Endothelial cell (in vitro differentiated cells): Measurements from ENCODE around the gene INPP5J. TPM values are rescaled to one million over a fixed set of nuclear protein-coding genes. Genes with fewer than 3 reads are reported as not detected.

Experiments
- DNase-seq: peaks from one replicate; pipeline ENCODE4 v3.0.0; 2021; ENCODE audit warnings: low spot score
- H3K27ac Mint-ChIP-seq: one replicate; pipeline ENCODE4 v1.8.0; 2021; ENCODE audit warnings: mixed read lengths, inconsistent platforms; ENCODE audit not compliant: unreplicated experiment
- H3K27me3 Mint-ChIP-seq: one replicate; pipeline ENCODE4 v1.8.0; 2021; ENCODE audit warnings: mild to moderate bottlenecking, moderate library complexity, mixed read lengths, inconsistent platforms; ENCODE audit not compliant: unreplicated experiment
- H3K36me3 Mint-ChIP-seq: one replicate; pipeline ENCODE4 v1.8.0; 2021; ENCODE audit warnings: mild to moderate bottlenecking, low read depth, mixed read lengths, inconsistent platforms; ENCODE audit not compliant: unreplicated experiment
- H3K4me1 Mint-ChIP-seq: one replicate; pipeline ENCODE4 v1.8.0; 2021; ENCODE audit warnings: mild to moderate bottlenecking, mixed read lengths, inconsistent platforms; ENCODE audit not compliant: unreplicated experiment
- H3K4me3 Mint-ChIP-seq: one replicate; pipeline ENCODE4 v1.8.0; 2021; ENCODE audit warnings: mild to moderate bottlenecking, mixed read lengths, inconsistent platforms; ENCODE audit not compliant: unreplicated experiment
- H3K9me3 Mint-ChIP-seq: one replicate; pipeline ENCODE4 v1.8.0; 2021; ENCODE audit warnings: mixed read lengths, inconsistent platforms; ENCODE audit not compliant: unreplicated experiment
- CTCF ChIP-seq: fragments of 200-600 bp; sonication (generic); IDR thresholded peaks from one replicate; pipeline ENCODE4 v1.5.0; 2021; ENCODE audit warnings: antibody characterized with exemption; ENCODE audit not compliant: unreplicated experiment
- total RNA-seq: library from RNA; stranded (reverse); fragmentation: NEBNext Ultra II Directional; extraction: Animal tissue kit (Norgen Biotek cat#: 25700); gene quantifications from one replicate; pipeline ENCODE4 v1.2.1, GENCODE V29; 2021; ENCODE audit not compliant: unreplicated experiment

Gene INPP5J
- total RNA-seq, 1 donor from 2014 or later = 2.8 TPM

- TF ChIP-seq CTCF = peak; percentile 43
- Mint-ChIP-seq H3K9me3 (no peaks in the 10 kb centered on the region), H3K36me3 (peaks cover 43% of the 10 kb centered on the region), H3K27me3 (peaks cover 9% of the 10 kb centered on the region), H3K27ac (peak overlapping the region; percentile 90), H3K4me3 (peak overlapping the region; percentile 82), H3K4me1 (peaks cover 48% of the 10 kb centered on the region)
- no peak for DNase-seq
Measured at GRCh38 chr22:31085493-31085824, 37.3 kb upstream of the INPP5J start.

GRCh38 chr22:31085928-31086327, 36.8 kb upstream of the INPP5J start:
- H3K9me3 Mint-ChIP-seq = no peaks in the 10 kb centered on the region
- TF ChIP-seq CTCF = no peak
- peak overlapping the region; percentile 82 for H3K4me3 Mint-ChIP-seq
- no peak for DNase-seq
- H3K36me3 Mint-ChIP-seq = peaks cover 47% of the 10 kb centered on the region
- peaks cover 9% of the 10 kb centered on the region for H3K27me3 Mint-ChIP-seq
- H3K4me1 Mint-ChIP-seq = peaks cover 45% of the 10 kb centered on the region
- peak overlapping the region; percentile 90 for H3K27ac Mint-ChIP-seq

GRCh38 chr22:31086703-31087330, 35.9 kb upstream of the INPP5J start:
- TF ChIP-seq CTCF = no peak
- no peaks in the 10 kb centered on the region for H3K9me3 Mint-ChIP-seq
- no peak overlapping the region for H3K4me3 Mint-ChIP-seq
- H3K27ac Mint-ChIP-seq = peak overlapping the region; percentile 43
- peaks cover 41% of the 10 kb centered on the region for H3K4me1 Mint-ChIP-seq
- DNase-seq = no peak
- peaks cover 47% of the 10 kb centered on the region for H3K36me3 Mint-ChIP-seq
- H3K27me3 Mint-ChIP-seq = peaks cover 7% of the 10 kb centered on the region

- H3K27ac Mint-ChIP-seq = no peak overlapping the region
- H3K9me3 Mint-ChIP-seq = no peaks in the 10 kb centered on the region
- peak overlapping the region; percentile 47 for H3K4me3 Mint-ChIP-seq
- peaks cover 8% of the 10 kb centered on the region for H3K27me3 Mint-ChIP-seq
- H3K4me1 Mint-ChIP-seq = peaks cover 35% of the 10 kb centered on the region
- peaks cover 44% of the 10 kb centered on the region for H3K36me3 Mint-ChIP-seq
- no peak for DNase-seq
- no peak for TF ChIP-seq CTCF
Measured at GRCh38 chr22:31087744-31088215, 35.0 kb upstream of the INPP5J start.

- Mint-ChIP-seq H3K9me3 (no peaks in the 10 kb centered on the region), H3K4me3 (peak overlapping the region; percentile 47), H3K4me1 (peaks cover 30% of the 10 kb centered on the region), H3K27me3 (peaks cover 8% of the 10 kb centered on the region), H3K27ac (no peak overlapping the region), H3K36me3 (peaks cover 38% of the 10 kb centered on the region)
- no peak for DNase-seq
- TF ChIP-seq CTCF = no peak
Measured at GRCh38 chr22:31088233-31088986, 34.4 kb upstream of the INPP5J start.
